Fibroblast of pulmonary artery (primary cell): ENCODE data around the gene METTL27.

Experiments used
- DNase-seq: peaks from one replicate; pipeline ENCODE4 v3.0.0-alpha.2; 2010; ENCODE audit warnings: low read depth
- H3K4me3 ChIP-seq: replicated peaks from 2 replicates; pipeline ENCODE4 v1.5.1; 2011; ENCODE audit warnings: low read depth, mild to moderate bottlenecking, control low read depth, low read length, moderate library complexity
- TF ChIP-seq, protein P1 (sequence below): IDR thresholded peaks from 2 replicates; pipeline ENCODE4 v1.5.1; 2011; ENCODE audit warnings: mild to moderate bottlenecking, control low read depth, low read length, inconsistent platforms; ENCODE audit errors: missing control alignments

The METTL27 gene

DNA sequence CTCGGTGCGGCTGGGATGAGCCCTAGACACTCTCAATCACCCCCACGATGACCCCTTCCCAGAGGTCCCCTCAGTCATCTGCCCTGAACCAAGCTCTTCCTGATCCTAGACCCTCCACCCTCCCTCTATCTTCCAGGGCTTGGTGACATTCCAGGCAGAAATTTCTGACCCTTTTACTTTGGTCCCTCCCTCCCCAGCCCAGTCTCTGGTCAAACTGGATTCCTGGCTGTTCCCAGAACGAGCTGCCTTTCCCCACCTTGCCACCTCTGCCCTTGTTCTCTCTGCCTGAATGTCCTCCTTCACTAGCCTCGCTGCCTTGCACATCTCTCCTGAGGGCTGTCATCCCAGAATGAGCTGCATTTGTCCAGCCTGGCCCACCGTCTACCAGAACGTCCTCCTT, 12.8 kb downstream of the METTL27 start:
- no peak overlapping the region for H3K4me3 ChIP-seq
- no peak for DNase-seq
- TF ChIP-seq, protein P1, sequence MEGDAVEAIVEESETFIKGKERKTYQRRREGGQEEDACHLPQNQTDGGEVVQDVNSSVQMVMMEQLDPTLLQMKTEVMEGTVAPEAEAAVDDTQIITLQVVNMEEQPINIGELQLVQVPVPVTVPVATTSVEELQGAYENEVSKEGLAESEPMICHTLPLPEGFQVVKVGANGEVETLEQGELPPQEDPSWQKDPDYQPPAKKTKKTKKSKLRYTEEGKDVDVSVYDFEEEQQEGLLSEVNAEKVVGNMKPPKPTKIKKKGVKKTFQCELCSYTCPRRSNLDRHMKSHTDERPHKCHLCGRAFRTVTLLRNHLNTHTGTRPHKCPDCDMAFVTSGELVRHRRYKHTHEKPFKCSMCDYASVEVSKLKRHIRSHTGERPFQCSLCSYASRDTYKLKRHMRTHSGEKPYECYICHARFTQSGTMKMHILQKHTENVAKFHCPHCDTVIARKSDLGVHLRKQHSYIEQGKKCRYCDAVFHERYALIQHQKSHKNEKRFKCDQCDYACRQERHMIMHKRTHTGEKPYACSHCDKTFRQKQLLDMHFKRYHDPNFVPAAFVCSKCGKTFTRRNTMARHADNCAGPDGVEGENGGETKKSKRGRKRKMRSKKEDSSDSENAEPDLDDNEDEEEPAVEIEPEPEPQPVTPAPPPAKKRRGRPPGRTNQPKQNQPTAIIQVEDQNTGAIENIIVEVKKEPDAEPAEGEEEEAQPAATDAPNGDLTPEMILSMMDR: no peak

DNA sequence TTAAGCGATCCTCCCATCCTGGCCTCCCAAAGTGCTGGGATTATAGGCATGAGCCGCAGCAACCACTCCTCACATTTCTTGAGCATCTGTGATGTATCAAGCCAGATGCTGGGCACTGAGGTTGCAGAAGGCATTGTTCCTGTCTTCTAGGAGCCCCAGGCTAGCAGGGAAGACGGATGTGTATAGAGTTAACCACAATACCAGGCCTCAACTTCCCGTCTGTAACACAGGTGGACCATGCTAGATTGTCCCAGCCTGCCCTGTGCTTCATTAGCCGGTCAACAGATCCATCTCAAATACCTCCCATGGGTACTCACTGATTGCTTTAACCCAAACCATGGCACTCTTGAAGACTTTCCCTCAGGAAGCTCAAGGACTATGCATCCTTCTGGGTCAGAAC, 13.3 kb downstream of the METTL27 start:
- TF ChIP-seq, protein P1: no peak
- H3K4me3 ChIP-seq: no peak overlapping the region
- no peak for DNase-seq

DNA sequence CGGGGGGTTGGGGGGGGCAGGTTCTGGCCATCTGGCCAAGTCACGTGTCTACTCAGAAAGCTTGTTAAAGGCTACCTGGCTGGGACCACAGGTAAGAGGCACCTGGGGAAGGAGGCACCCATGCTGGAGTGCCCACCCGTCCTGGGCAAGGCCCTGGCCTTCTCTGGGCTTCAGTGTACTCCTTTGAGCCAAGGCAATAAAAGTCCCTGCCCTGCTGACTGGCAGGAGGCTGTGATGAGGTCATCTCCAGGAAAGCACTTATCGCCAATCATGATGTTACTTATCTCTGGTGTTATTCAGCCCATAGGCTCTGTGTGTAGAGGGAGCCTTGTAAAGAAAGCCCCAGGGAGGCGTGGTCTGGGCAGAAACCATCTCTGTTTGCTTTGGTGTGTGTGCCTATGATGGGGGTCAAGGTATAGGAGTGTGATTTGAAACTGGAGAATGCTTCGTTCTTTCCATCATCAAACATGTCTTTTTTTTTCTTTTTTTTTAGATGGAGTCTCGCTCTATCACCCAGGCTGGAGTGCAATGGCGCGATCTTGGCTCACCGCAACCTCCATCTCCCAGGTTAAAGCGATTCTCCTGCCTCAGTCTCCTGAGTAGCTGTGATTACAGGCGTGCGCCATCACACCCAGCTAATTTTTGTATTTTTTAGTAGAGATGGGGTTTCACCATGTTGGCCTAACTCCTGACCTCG, 14.1 kb downstream of the METTL27 start:
- peak; percentile 37 for DNase-seq
- TF ChIP-seq, protein P1: no peak

DNA sequence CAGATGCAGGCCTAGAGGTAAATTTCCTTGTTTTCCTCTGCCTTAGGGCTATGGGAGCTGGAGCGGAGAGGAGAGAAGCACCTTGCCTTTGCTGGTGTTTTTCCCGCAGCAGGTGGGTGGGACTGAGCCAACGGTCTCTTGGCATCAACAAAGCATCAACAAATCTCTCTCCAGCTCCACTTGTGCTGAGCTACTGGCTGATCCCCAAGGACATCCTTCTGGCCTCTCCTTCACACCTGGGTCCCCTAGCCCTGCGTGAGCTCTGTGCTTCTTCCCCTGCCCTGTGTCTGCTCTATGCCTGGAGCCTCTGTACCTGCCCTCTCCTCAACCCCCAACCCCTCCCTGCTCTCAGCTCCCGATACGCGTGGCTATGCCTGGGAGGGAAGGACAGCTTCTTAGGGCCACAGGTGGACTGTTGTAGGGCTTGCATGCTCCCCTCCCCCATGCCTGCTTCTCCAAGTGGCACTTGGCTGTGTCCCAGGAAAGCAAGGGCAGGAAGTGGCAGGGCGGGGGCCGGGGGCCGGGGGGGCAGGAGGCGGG, 14.7 kb downstream of the METTL27 start:
- no peak for DNase-seq
- TF ChIP-seq, protein P1: no peak
- no peak overlapping the region for H3K4me3 ChIP-seq

More for the DNA sequence above, 14.1 kb downstream of the METTL27 start:
- no peak overlapping the region for H3K4me3 ChIP-seq

DNA sequence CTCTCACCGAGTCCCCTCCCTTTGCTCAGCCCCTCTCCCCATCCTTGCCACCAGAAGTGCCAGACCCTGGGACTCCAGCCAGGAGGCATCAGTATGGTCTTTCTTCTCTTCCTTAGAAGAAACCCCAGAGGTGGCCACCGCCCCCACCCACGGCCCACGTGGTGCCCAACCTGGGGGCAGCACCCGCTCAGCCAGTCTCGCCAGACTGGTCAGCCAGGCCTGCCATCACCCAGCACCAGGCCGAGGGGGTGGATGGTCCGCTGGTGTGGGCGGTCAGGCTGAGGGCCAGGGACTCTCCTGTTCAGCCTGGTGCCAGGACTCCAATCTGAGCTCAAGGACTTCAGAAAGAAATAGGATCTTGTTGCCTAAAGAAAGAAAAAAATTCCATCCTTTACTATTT, 17.3 kb downstream of the METTL27 start:
- TF ChIP-seq, protein P1: no peak
- no peak for DNase-seq
- no peak overlapping the region for H3K4me3 ChIP-seq

DNA sequence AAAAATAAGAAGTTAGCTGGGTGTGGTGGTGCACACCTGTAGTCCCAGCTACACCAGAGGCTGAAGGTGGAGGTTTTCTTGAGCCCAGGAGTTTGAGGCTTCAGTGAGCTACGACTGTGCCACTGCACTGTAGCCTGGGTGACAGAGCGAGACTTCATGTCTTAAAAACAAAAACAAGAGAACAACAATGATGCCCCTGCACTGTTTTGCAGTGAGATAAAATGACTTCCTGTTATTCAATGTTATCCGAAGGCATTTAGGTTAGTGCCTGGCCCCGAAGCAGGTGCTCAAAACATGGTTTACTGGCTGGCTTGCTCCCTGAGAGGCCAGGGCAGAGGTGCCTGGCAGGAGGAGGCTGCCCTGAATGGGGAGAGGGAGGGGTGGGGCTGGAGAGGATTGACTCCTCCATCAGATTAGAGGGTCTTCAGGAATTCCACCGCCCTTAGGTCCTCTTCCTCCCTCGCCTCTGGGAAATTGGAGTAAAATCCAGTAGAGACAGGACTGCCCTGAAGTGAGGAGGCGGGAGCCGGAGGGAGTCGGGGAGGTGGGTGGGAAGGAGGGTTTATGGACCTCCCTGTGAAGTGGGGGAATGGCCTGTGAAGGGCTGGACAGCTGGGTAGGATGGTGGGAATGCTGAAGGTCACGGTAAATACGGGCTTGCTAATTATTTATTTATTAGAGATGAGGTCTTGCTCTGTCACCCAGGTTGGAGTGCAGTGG, 18.3 kb downstream of the METTL27 start:
- no peak overlapping the region for H3K4me3 ChIP-seq
- TF ChIP-seq, protein P1: no peak
- DNase-seq: no peak

DNA sequence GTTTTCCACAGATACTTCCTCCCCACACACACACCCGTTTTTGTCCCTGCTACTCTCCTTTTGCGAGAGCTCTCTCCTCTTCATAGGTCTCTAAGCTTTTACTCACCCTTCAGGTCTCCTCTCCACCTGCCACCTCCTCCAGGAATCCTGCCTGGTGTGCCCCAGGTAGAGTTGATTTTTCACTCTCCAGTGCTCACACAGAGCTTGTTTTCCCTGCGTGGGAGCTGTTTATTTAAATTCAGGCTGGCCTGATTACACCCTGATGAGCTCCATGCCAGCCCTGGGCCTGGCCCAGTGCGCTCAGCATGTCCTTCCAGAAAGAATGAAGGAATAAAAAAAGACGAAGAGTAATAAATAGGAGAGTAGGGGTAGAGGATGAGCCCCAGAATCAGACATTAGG, 19.1 kb downstream of the METTL27 start:
- H3K4me3 ChIP-seq: no peak overlapping the region
- DNase-seq: no peak
- TF ChIP-seq, protein P1: no peak
